Measurements from ENCODE around the gene AGO4. TPM values are rescaled to one million over a fixed set of nuclear protein-coding genes. Genes with fewer than 3 reads are reported as not detected.

The AGO4 gene
- total RNA-seq = 10 to 100 TPM; 25.0 to 45.5 (median 31.1) TPM

DNA sequence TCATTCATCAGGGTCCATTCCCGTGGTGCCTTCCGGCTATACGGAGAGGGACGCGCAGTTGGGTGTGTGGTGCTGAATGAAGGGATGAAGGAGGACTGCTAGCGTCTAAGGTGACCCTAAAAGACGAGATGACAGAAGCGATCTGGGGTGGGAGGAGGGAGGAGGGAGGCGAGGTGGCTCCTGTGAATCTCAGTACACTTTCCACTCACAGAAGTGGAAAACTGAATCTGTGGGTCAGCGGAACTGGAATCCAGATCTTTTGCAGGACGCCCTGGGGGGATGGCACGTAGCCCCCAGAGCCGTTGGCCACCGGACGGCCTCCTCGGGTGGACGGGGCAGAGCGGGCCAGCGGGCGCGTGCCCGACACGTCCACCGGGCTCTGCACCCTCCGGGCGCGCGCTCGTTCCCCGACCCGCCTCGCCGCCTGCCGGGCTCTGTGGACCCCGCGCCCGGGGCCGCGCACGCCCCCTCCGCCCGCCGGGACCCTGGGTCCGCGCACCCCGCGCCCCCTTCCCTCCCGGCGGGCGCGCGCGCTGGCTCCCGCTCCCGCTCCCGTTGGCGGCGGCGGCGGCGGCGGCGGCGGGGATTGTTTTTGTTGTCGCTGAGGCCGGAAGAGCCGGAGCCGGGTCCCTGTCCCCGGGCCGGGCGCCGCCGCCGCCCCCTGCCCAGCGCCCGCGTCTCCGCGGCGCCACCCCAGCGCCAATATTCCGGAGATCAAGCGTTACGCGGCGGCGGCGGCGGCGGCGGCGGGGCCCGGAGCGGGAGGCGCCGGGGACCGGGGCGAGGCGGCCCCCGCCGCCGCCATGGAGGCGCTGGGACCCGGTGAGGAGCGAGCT is at the start of gene AGO4:
Gene AGO4 (plus strand): TSS at position 403 of the 836 bp plus-strand sequence. CDS start 401 bp downstream, at position 804.
- Histone ChIP-seq H3K36me3 (no peaks in the 10 kb centered on the region), H3K27me3 (no peaks in the 10 kb centered on the region), H3K4me3 (peak within 1 kb of the TSS; percentile 92 to 99), H3K4me1 (peaks cover 2 to 49% (median 7%) of the 10 kb centered on the region in 3 donors), H3K9me3 (no peaks in the 10 kb centered on the region), H3K27ac (peak within 1 kb of the TSS; percentile 92 to 97 (median 94))
- 0% methylated on average over 2 to 4 of the region's 105 CpGs for WGBS, 2 donors (ENCODE audit: low coverage in 1 of 2)
- TF ChIP-seq, protein P1, sequence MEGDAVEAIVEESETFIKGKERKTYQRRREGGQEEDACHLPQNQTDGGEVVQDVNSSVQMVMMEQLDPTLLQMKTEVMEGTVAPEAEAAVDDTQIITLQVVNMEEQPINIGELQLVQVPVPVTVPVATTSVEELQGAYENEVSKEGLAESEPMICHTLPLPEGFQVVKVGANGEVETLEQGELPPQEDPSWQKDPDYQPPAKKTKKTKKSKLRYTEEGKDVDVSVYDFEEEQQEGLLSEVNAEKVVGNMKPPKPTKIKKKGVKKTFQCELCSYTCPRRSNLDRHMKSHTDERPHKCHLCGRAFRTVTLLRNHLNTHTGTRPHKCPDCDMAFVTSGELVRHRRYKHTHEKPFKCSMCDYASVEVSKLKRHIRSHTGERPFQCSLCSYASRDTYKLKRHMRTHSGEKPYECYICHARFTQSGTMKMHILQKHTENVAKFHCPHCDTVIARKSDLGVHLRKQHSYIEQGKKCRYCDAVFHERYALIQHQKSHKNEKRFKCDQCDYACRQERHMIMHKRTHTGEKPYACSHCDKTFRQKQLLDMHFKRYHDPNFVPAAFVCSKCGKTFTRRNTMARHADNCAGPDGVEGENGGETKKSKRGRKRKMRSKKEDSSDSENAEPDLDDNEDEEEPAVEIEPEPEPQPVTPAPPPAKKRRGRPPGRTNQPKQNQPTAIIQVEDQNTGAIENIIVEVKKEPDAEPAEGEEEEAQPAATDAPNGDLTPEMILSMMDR (IDR thresholded peaks at IDR 0.05) = peak in 2 of 4 experiments; percentile 18 to 37
- TF ChIP-seq POLR2A (IDR thresholded peaks at IDR 0.05) (peak in 1 of 2 donors; percentile 18), EP300 (IDR thresholded peaks at IDR 0.05) (no peak)
- peak; percentile 85 for ATAC-seq

DNA sequence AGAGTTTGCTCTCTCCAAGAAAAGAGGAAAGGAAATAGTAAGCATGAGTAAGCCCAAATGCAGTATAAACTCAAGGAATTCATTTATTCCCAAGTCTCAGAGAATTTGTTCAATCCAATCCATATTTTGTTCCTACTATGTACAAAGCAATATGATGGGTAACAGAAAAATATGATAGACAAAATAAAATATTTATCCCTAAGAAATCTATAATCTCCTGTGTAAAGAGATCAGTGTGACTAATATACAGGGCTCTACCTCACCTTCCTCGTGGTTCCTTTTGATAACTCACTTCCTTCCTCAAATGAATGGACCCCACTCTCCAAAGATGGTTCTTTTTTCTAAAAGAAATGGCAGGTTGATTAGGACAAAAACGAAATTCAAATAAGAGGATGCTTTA is 45.7 kb upstream of the AGO4 start:
- no peaks in the 10 kb centered on the region for H3K9me3 ChIP-seq
- no peak overlapping the region for H3K4me3 ChIP-seq
- no peaks in the 10 kb centered on the region for H3K36me3 ChIP-seq
- TF ChIP-seq, protein P1 (IDR thresholded peaks at IDR 0.05) = no peak
- TF ChIP-seq POLR2A (IDR thresholded peaks at IDR 0.05) = no peak
- no peak for TF ChIP-seq EP300 (IDR thresholded peaks at IDR 0.05)
- no peak for TF ChIP-seq POLR2AphosphoS5 (IDR thresholded peaks at IDR 0.05)
- H3K4me1 ChIP-seq = no peaks in the 10 kb centered on the region
- ATAC-seq = no peak
- H3K27ac ChIP-seq = no peak overlapping the region
- peaks cover 5% of the 10 kb centered on the region for H3K27me3 ChIP-seq
- 70 to 74% methylated on average over 2 of the region's 2 CpGs for WGBS, 2 donors (ENCODE audit: low coverage in 1 of 2)

DNA sequence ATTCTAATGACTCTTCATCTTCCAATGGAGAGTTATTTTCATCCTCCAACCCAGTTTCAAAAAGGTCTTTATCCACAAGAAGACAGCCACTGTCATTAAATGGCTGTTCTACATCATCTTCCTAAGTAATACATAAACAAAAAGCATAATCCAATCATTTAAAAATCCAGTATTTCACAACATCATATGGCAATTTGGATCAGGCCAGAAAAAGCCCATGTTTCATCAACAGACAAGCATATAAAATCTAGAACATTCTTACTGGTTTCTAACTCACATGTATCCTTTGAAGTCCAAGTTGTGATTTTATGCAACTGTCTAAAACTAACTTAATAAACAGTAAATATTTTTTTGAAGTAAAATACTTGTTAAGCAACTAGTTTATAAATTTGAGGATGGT is 44.6 kb upstream of the AGO4 start:
- TF ChIP-seq, protein P1 (IDR thresholded peaks at IDR 0.05) = no peak
- no peak for TF ChIP-seq EP300 (IDR thresholded peaks at IDR 0.05)
- no peak for TF ChIP-seq POLR2A (IDR thresholded peaks at IDR 0.05)
- TF ChIP-seq POLR2AphosphoS5 (IDR thresholded peaks at IDR 0.05) = no peak
- H3K4me1 ChIP-seq = no peaks in the 10 kb centered on the region
- H3K9me3 ChIP-seq = no peaks in the 10 kb centered on the region
- peaks cover 5% of the 10 kb centered on the region for H3K27me3 ChIP-seq
- no peak for ATAC-seq
- no peak overlapping the region for H3K4me3 ChIP-seq
- no peaks in the 10 kb centered on the region for H3K36me3 ChIP-seq
- H3K27ac ChIP-seq = no peak overlapping the region

DNA sequence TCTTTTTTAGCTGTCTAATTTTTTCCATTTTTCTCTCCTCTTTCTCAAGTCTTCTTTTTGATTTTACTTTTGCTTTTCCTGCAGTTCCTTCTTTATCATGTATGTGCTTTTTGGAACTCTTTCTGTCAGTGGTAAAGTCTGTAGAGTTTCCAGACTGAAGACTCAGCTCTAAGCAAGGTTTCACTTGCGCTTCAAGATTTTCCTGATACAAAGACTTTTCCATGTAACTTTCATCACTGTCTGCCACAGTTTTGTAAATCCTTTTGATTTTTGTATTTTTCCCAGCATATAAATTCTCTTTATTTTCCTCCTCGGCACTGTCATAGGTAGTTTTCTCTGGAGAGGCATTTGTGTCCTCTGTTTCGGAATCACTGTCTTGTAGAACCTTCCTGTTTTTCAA is 43.5 kb upstream of the AGO4 start:
- peaks cover 0 to 11% (median 4%) of the 10 kb centered on the region in 3 donors for H3K4me1 ChIP-seq
- H3K36me3 ChIP-seq = no peaks in the 10 kb centered on the region
- no peaks in the 10 kb centered on the region for H3K9me3 ChIP-seq
- H3K27ac ChIP-seq = no peak overlapping the region
- H3K27me3 ChIP-seq = peaks cover 5% of the 10 kb centered on the region
- TF ChIP-seq, protein P1 (IDR thresholded peaks at IDR 0.05) = no peak
- TF ChIP-seq POLR2A (IDR thresholded peaks at IDR 0.05) = no peak
- ATAC-seq = no peak
- no peak overlapping the region for H3K4me3 ChIP-seq
- whole genome bisulfite sequencing, 2 donors (ENCODE audit: low coverage in 1 of 2) = 89 to 93% methylated on average over 2 to 3 of the region's 3 CpGs

Data from gastroesophageal sphincter (tissue), 4 donors.